Islet of Langerhans (tissue), 1 donor: ENCODE measurements around the gene TSLP.

Source experiments
- FAIRE-seq: peaks from one replicate; lab custom pipeline; 2011; peaks lifted over from hg19 to GRCh38; lab: Jason Lieb, UNC

The TSLP gene

GRCh38 chr5:111071413-111071812 is at the start of gene TSLP:
TSS of gene TSLP (plus strand) at chr5:111071713. CDS start at chr5:111071891, 178 bp downstream.
- no peak for FAIRE-seq

GRCh38 chr5:111022301-111022700 is 49.2 kb upstream of the TSLP start:
- no peak for FAIRE-seq

- no peak for FAIRE-seq
Observed at GRCh38 chr5:111028865-111029264, 42.6 kb upstream of the TSLP start.

DNA sequence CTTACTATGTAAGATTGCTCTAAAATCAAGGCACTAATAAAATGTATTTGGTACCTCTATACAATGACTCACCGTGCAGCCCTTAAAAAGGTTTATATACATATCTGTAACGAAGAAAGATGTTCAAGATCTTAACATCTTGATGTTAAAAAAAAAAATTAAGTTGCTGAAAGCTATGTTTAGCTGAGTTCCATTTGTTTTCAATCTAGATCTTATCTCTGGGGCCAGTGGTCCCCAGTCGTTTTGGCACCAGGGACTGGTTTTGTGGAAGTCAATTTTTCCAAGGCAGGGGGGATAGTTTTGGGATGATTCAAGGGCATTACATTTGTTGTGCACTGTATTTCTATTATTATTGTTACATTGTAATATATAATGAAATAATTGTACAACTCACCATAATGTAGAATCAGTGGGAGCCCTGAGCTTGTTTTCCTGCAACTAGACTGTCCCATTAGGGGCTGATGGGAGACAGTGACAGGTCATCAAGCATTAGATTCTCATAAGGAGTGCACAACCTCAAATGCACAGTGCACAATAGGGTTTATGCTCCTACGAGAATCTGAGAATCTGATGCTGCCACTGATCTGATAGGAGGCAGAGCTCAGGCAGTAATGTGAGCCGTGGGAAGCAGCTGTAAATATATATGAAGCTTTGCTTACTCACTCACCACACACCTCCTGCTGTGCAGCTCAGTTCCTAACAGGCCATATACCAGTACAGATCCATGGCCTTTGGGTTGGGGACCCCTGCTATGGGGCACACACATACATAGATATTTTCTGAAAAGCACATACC is 27.6 kb upstream of the TSLP start:
- FAIRE-seq: no peak

GRCh38 chr5:111058064-111058463 is 13.4 kb upstream of the TSLP start:
- no peak for FAIRE-seq

- no peak for FAIRE-seq
Observed at GRCh38 chr5:111060169-111060568, 11.3 kb upstream of the TSLP start.

GRCh38 chr5:111061618-111062017 is 9.9 kb upstream of the TSLP start:
- FAIRE-seq: no peak

DNA sequence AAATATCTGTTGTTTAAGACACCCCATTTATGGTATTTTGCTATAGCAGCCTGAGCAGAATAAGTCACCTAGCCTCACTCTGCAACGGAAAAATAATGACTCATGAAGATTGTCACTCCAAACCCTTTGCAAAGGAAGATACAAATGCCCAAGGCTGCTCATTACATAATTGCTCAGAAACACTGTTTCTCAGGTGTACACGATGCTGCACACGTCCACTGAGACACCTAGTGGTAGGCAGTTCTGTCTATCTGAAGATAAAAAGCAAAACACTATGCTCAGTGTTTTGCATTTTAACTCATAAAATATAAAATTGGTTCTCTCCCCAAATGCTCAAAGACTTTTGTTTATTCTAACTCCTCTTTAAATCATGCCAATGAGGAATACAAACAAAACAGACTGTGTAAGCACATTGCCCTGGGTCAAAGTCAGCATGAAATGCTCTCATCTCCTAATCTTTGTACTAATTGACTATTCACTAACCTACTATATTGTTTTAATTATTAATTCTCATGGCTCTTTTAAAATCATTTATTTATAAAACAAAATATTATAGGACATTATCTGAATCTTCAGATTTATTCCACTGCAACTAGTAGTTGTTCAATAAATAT is 7.7 kb upstream of the TSLP start:
- no peak for FAIRE-seq

GRCh38 chr5:111066261-111066938 is 5.1 kb upstream of the TSLP start:
- no peak for FAIRE-seq

- FAIRE-seq: no peak
Observed at GRCh38 chr5:111068213-111068612, 3.3 kb upstream of the TSLP start.

DNA sequence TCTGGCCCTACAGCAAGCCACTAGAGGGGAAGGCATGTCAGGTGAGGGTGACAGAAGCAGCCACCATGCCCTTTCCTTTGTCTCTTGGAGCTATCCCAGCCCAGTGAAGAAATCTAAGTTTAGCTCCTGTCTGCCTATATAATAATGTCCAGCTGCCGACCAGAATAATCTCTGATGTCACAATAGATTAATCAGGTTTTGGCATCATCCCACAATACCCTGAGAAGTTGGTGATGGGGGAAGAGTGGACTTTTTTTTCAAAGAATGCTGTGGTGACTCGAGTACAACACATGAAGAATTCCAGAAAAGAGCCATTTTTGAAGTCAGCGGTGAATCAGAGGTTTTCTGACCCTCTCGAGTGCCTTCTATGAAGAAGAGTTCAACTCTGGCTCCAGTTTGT is 1.7 kb upstream of the TSLP start:
- no peak for FAIRE-seq

GRCh38 chr5:111070272-111071134 is 1.0 kb upstream of the TSLP start:
- no peak for FAIRE-seq

DNA sequence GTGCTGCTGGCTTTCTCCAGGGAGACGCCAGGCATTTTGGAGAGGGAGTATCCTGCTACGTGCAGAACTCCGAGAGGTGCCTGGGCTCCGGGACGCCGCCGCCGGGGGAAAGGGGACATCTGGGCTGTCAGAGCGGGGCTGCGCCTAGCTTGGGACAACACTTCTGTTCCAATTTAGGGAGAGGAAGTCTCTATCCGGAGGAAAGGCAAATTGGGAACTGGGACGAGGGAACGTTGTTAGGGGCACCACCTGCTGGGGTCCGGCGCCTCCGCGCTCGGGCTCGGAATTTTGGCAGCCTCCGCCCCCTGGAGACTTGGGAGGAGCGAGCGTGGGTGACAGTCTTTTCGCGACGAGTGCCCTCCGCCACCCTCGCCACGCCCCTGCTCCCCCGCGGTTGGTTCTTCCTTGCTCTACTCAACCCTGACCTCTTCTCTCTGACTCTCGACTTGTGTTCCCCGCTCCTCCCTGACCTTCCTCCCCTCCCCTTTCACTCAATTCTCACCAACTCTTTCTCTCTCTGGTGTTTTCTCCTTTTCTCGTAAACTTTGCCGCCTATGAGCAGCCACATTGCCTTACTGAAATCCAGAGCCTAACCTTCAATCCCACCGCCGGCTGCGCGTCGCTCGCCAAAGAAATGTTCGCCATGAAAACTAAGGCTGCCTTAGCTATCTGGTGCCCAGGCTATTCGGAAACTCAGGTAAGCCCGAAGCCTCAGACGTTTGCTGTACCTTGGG is 1.6 kb downstream of the TSLP start:
- no peak for FAIRE-seq

GRCh38 chr5:111074244-111074643 is 2.7 kb downstream of the TSLP start:
- FAIRE-seq: no peak

GRCh38 chr5:111075520-111075919 is 4.0 kb downstream of the TSLP start:
- FAIRE-seq: no peak

DNA sequence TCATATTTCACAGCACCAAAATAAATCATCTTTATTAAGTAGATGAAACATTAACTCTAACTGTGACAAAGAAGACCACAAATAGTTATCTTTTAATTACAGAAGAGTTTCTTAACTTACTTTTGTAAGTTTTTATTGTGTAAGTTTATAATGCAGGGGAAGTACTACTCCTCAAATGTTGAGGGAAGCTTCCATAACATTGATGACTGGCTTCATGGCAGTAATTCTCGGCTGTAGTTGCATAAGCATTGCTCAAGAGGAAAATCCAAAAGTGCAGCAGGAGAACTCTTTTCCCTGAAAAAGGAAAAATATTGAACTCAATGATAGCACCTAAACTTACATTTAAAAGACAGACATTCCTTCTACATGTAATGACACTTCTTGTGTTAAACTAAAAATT is 4.6 kb downstream of the TSLP start:
- FAIRE-seq: no peak

- FAIRE-seq: no peak
Observed at GRCh38 chr5:111077678-111078077, 6.2 kb downstream of the TSLP start.

GRCh38 chr5:111079846-111080245 is 8.3 kb downstream of the TSLP start:
- no peak for FAIRE-seq

DNA sequence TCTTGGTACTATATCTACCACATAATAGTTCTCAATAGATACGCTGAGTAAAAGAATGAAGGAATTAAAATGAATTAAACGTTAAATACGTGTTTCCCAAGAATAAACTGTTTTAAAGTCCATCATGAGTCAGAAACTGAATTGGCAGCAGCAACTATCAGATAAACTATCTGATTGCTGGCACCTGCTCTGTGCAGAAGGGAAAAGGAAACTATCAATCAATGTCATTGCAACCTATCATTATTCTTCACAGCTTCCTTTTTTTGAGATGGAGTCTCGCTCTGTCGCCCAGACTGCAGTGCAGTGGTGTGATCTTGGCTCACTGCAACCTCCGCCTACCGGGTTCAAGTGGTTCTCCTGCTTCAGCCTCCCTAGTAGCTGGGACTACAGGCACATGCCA is 11.8 kb downstream of the TSLP start:
- FAIRE-seq: no peak

DNA sequence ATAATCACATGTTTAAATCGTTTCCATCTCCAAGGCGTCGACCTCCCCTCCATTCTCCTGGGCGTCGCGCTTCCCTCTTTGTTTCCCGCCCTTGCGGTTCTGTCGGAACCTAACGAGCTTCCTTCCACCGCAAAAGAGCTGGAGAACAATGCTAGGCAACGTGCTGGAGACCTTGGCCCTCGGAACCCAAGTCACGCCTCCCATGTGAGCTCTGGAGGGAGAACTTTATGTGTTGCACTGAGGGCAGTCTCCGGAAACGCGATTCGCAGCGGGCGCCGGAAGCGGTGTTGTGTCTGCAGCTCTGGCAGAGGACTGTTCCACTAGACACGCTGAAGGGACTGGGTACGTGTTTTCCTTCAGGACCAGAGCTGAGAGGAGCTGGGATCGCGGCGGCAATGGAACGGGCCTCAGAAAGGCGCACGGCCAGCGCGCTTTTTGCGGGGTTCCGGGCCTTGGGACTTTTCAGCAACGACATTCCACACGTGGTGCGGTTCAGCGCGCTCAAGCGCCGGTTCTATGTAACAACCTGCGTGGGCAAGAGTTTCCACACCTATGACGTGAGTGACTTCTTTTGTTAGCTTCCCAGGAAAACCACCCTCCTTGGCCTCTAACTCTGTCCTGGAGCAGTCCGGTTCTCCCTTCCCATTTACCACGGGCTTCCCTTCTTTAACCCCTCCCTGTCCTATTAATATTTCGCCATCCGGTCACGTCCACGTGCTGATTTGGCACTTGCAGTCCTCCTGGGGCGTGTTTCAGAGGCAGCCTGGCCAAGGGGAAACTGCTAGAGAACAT is 20.7 kb downstream of the TSLP start, which contains the start of gene WDR36:
Gene WDR36 (plus strand): TSS at position 287 of the 792 bp plus-strand sequence. CDS start 109 bp downstream, at position 396.
- peak; percentile 72 for FAIRE-seq

DNA sequence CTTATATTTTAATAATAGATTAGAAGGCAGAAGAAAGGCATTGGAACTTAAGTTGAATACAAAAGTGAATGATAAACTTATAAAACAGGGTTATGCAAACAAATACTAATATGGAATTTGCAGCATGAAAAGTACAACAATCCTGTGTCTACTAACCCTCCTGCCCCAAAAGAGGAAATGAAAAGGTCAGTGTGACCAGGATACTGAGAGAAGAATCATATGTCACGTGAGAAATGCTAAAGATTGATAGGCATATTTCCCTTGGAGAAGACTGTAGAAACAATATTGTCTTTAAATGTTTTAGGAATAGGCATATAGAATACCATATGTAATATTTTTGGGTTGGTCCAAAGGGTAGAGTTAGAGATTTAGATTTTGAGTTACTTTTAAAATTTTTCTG is 24.5 kb downstream of the TSLP start:
- no peak for FAIRE-seq
